HCT116 (cell line): ENCODE data around the gene ZRANB1. TPM values are rescaled to one million over a fixed set of nuclear protein-coding genes. Genes with fewer than 3 reads are reported as not detected.

ENCODE experiments used
- ATAC-seq: fragments of 200-7000 bp; cut with Tn5 transposase; 2 replicates; pipeline ENCODE4 v1.9.1; 2020; ENCODE audit warnings: mild to moderate bottlenecking, moderate library complexity
- BruUV-seq: library from RNA; stranded (reverse); fragments of 400-500 nt; replicated peaks from 2 replicates; lab custom pipeline; 2021; lab: Mats Ljungman, UMichigan
- CTCF ChIA-PET: fragments of 300-600 bp; sonication (Branson Sonifier 250); formaldehyde crosslinking; loops from one replicate; lab custom pipeline; 2021; ENCODE audit warnings: antibody characterized with exemption; lab: Charles Lee
- POLR2A ChIA-PET: fragments of 300-600, 350-600 bp; sonication (Branson Sonifier 250); formaldehyde crosslinking; loops from one replicate; lab custom pipeline; 2021; ENCODE audit warnings: antibody characterized with exemption; lab: Charles Lee
- RAD21 ChIA-PET, 2 experiments: fragments of 300-600 bp; sonication (Branson Sonifier 250); formaldehyde crosslinking; loops; one replicate each; lab custom pipeline; 2023; ENCODE audit warnings: low total read pairs in 2 of 2; ENCODE audit not compliant: uncharacterized antibody in 2 of 2, unreplicated experiment in 2 of 2, low non-redundant PET in 1 of 2; lab: Charles Lee
- DNase-seq: peaks from one replicate; pipeline ENCODE4 v3.0.0-alpha.2; 2010; ENCODE audit warnings: low read depth, low spot score
- H2AFZ ChIP-seq: fragments of 200-600 bp; shearing (Covaris generic), sonication (generic); 2 replicates; pipeline ENCODE4 v1.6.1; 2017; ENCODE audit warnings: low read depth, mixed run types, mixed read lengths, antibody characterized with exemption, low read length; ENCODE audit not compliant: poor library complexity, severe bottlenecking
- H3K27ac ChIP-seq: 2 replicates; pipeline ENCODE4 v1.5.1; 2012; ENCODE audit warnings: low read depth, low read length
- H3K27me3 ChIP-seq: fragments of 200-600 bp; sonication (generic); 2 replicates; pipeline ENCODE4 v1.6.1; 2016; ENCODE audit warnings: mixed run types, low read length, mixed read lengths; ENCODE audit not compliant: insufficient read depth
- H3K36me3 ChIP-seq, 2 experiments: fragments of 200-500 bp in 1 of 2; fragments of 200-600 bp in 1 of 2; sonication (Bioruptor generic) in 1 of 2; sonication (generic) in 1 of 2; 2 replicates each; pipeline versions ENCODE4 v1.5.1 to v1.6.1; 2014 to 2016; ENCODE audit warnings: low read length in 2 of 2, inconsistent platforms in 1 of 2, mixed read lengths in 1 of 2, mixed run types in 1 of 2; ENCODE audit not compliant: insufficient read depth in 2 of 2, control insufficient read depth in 1 of 2
- H3K4me1 ChIP-seq, 2 experiments: fragments of 200-600 bp in 1 of 2; sonication (generic) in 1 of 2; 2 replicates each; pipeline versions ENCODE4 v1.5.1 to v1.6.1; 2012 to 2017; ENCODE audit warnings: low read length in 2 of 2, inconsistent platforms in 1 of 2, mild to moderate bottlenecking in 1 of 2, mixed read lengths in 1 of 2, mixed run types in 1 of 2, moderate library complexity in 1 of 2; ENCODE audit not compliant: insufficient read depth in 2 of 2, control insufficient read depth in 1 of 2
- H3K4me2 ChIP-seq: fragments of 200-600 bp; sonication (generic); 2 replicates; pipeline ENCODE4 v1.6.1; 2017; ENCODE audit warnings: mixed run types, low read length, mixed read lengths
- H3K4me3 ChIP-seq, 2 experiments: fragments of 200-600 bp in 1 of 2; sonication (generic) in 1 of 2; replicated peaks in 1 of 2; 2 replicates each; pipeline ENCODE4 v1.5.1; 2011 to 2016; ENCODE audit warnings: low read length in 2 of 2, control low read depth in 1 of 2, low read depth in 1 of 2, mild to moderate bottlenecking in 1 of 2, mixed read lengths in 1 of 2, mixed run types in 1 of 2
- H3K79me2 ChIP-seq: fragments of 200-600 bp; sonication (generic); 2 replicates; pipeline ENCODE4 v1.6.1; 2017; ENCODE audit warnings: mild to moderate bottlenecking, mixed run types, low read length, moderate library complexity, mixed read lengths; ENCODE audit not compliant: insufficient read depth
- H3K9ac ChIP-seq: fragments of 200-600 bp; sonication (generic); 2 replicates; pipeline ENCODE4 v1.6.1; 2016; ENCODE audit warnings: low read length, mixed read lengths
- H3K9me2 ChIP-seq: fragments of 200-600 bp; sonication (generic), shearing (Covaris generic); 2 replicates; pipeline ENCODE4 v1.6.1; 2017; ENCODE audit warnings: mixed run types, mild to moderate bottlenecking, moderate library complexity; ENCODE audit not compliant: insufficient read depth
- H3K9me3 ChIP-seq, 2 experiments: fragments of 200-500 bp in 1 of 2; fragments of 200-600 bp in 1 of 2; sonication (Bioruptor generic) in 1 of 2; sonication (generic) in 1 of 2; 2 replicates each; pipeline ENCODE4 v1.6.1; 2014 to 2017; ENCODE audit warnings: low read length in 2 of 2, mixed read lengths in 2 of 2, inconsistent platforms in 1 of 2, low read depth in 1 of 2, mild to moderate bottlenecking in 1 of 2, mixed run types in 1 of 2, moderate library complexity in 1 of 2; ENCODE audit not compliant: control insufficient read depth in 1 of 2, insufficient read depth in 1 of 2
- H4K20me1 ChIP-seq: fragments of 200-600 bp; sonication (generic), shearing (Covaris generic); 2 replicates; pipeline ENCODE4 v1.6.1; 2017; ENCODE audit warnings: mixed run types, mild to moderate bottlenecking, moderate library complexity; ENCODE audit not compliant: insufficient read depth
- CBX3 ChIP-seq: IDR thresholded peaks from 2 replicates; pipeline ENCODE4 v1.6.1; 2012; ENCODE audit warnings: low read depth
- CEBPB ChIP-seq: IDR thresholded peaks from 2 replicates; pipeline ENCODE4 v1.6.1; 2012; ENCODE audit warnings: low read depth
- EZH2phosphoT487 ChIP-seq: fragments of 200-600 bp; IDR thresholded peaks from 2 replicates; pipeline ENCODE4 v1.6.1; 2018; ENCODE audit warnings: antibody characterized with exemption, borderline replicate concordance
- FOSL1 ChIP-seq: IDR thresholded peaks from 2 replicates; pipeline ENCODE4 v1.6.1; 2012; ENCODE audit warnings: low read depth
- JUND ChIP-seq: IDR thresholded peaks from 2 replicates; pipeline ENCODE4 v1.6.1; 2012
- POLR2A ChIP-seq: IDR thresholded peaks from 2 replicates; pipeline ENCODE4 v1.7.0; 2011; ENCODE audit warnings: borderline replicate concordance; ENCODE audit not compliant: insufficient read depth, insufficient read length; ENCODE audit errors: extremely low read depth
- POLR2AphosphoS5 ChIP-seq: IDR thresholded peaks from 2 replicates; pipeline ENCODE4 v1.6.1; 2011; ENCODE audit warnings: mild to moderate bottlenecking, low read depth, low read length, moderate library complexity
- RAD21 ChIP-seq: IDR thresholded peaks from 2 replicates; pipeline ENCODE4 v1.6.1; 2012; ENCODE audit warnings: low read depth, mild to moderate bottlenecking
- SIN3A ChIP-seq: IDR thresholded peaks from 2 replicates; pipeline ENCODE4 v1.6.1; 2012; ENCODE audit warnings: low read depth
- TCF7L2 ChIP-seq: IDR thresholded peaks from 2 replicates; pipeline ENCODE4 v1.7.0; 2011; ENCODE audit warnings: borderline replicate concordance, inconsistent platforms; ENCODE audit not compliant: insufficient read depth, insufficient read length; ENCODE audit errors: extremely low read depth
- YY1 ChIP-seq: IDR thresholded peaks from 2 replicates; pipeline ENCODE4 v1.6.1; 2011; ENCODE audit warnings: low read length, low read depth, moderate library complexity, mild to moderate bottlenecking; ENCODE audit not compliant: insufficient replicate concordance; ENCODE audit errors: extremely low read depth
- ZNF274 ChIP-seq: fragments of 200-500 bp; sonication (Bioruptor generic); IDR thresholded peaks from 2 replicates; pipeline ENCODE4 v1.6.1; 2014; ENCODE audit warnings: mild to moderate bottlenecking, low read depth, low read length, inconsistent platforms
- intact Hi-C: fragments of 100-400 bp; cut with micrococcal nuclease; formaldehyde crosslinking; loops from 2 replicates; pipeline ENCODE4 v1.10.0; 2022
- total RNA-seq: library from RNA; stranded (reverse); gene quantifications from one replicate; pipeline ENCODE4 v1.2.1, GENCODE V29; 2021; ENCODE audit not compliant: unreplicated experiment
- TF ChIP-seq, protein P1 (sequence below): IDR thresholded peaks from 2 replicates; pipeline ENCODE4 v1.6.1; 2012
- TF ChIP-seq, protein P2 (sequence below): IDR thresholded peaks from 2 replicates; pipeline ENCODE4 v1.6.1; 2012
- TF ChIP-seq, protein P3 (sequence below), 3 experiments: fragments of 200-600 bp in 1 of 3; sonication (generic) in 1 of 3; IDR thresholded peaks in 2 of 3; conservative IDR thresholded peaks in 1 of 3; 2 replicates each; pipeline ENCODE4 v1.5.1; 2012 to 2017; ENCODE audit warnings: low read depth in 2 of 3, low read length in 2 of 3, antibody characterized with exemption in 1 of 3, borderline replicate concordance in 1 of 3, control low read depth in 1 of 3, mild to moderate bottlenecking in 1 of 3, mixed read lengths in 1 of 3, mixed run types in 1 of 3, moderate library complexity in 1 of 3; ENCODE audit not compliant: insufficient read depth in 1 of 3
- TF ChIP-seq, protein P4 (sequence below): IDR thresholded peaks from 2 replicates; pipeline ENCODE4 v1.6.1; 2012; ENCODE audit warnings: low read depth
- TF ChIP-seq, protein P5 (sequence below): IDR thresholded peaks from 2 replicates; pipeline ENCODE4 v1.6.1; 2011; ENCODE audit warnings: mild to moderate bottlenecking, low read length, moderate library complexity; ENCODE audit not compliant: insufficient replicate concordance; ENCODE audit errors: extremely low read depth

Gene ZRANB1
- total RNA-seq, 1 experiment from 2014 or later = 23.9 TPM

DNA sequence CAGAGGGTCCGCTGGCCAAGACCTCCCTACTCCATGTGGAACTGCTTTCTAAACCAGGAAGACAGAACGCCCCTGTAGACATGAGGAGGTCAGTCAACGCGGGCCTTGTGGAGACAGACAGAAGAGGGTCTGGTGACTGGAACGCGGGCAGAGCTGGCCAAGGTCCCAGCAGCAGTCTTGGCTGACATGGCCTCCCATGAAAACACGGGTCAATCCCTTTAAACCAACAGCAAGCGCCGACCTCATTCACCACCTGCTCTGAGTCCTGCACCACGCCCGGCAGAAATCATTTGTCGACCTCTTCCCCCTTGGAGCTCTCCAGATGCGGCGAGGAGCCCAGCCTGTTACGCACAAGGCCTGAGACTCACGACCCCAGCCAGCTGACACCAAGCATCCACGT is 78.5 kb downstream of the ZRANB1 start:
- peaks cover 3 to 5% of the 10 kb centered on the region in 2 experiments; a peak in 2 of 4 replicates for H3K36me3 ChIP-seq
- H3K4me2 ChIP-seq = no peak overlapping the region
- no TSS peak for BruUV-seq
- ATAC-seq = no peak
- no peak overlapping the region for H3K4me3 ChIP-seq
- no peak for DNase-seq
- H3K9me3 ChIP-seq = no peaks in the 10 kb centered on the region
- H4K20me1 ChIP-seq = 0 out of 2 replicates have a peak, but pooled peaks cover 8% of the 10 kb centered on the region
- ChIA-PET CTCF (interaction anchor here (1.1 kb wide), 1 partner anchor 27 kb away, joined by 3 read pairs; no protein-coding TSS in a partner anchor), POLR2A (interaction anchor here (0.9 kb wide), 1 partner anchor 28 kb away, joined by 3 read pairs; no protein-coding TSS in a partner anchor), RAD21 (interaction anchor here in 1 of 2 experiments (0.8 kb wide), 1 partner anchor 11 kb away, joined by 3 read pairs; no protein-coding TSS in a partner anchor)
- H3K27me3 ChIP-seq = no peaks in the 10 kb centered on the region
- intact Hi-C loops = no loop called here
- H3K79me2 ChIP-seq = peaks cover 90% of the 10 kb centered on the region
- H2AFZ ChIP-seq = no peak overlapping the region
- no peaks in the 10 kb centered on the region for H3K9me2 ChIP-seq
- no peaks in the 10 kb centered on the region for H3K4me1 ChIP-seq
- H3K27ac ChIP-seq = no peak overlapping the region
- no peak overlapping the region for H3K9ac ChIP-seq
- TF ChIP-seq, protein P1, sequence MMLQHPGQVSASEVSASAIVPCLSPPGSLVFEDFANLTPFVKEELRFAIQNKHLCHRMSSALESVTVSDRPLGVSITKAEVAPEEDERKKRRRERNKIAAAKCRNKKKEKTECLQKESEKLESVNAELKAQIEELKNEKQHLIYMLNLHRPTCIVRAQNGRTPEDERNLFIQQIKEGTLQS = no peak
- TF ChIP-seq, protein P2, sequence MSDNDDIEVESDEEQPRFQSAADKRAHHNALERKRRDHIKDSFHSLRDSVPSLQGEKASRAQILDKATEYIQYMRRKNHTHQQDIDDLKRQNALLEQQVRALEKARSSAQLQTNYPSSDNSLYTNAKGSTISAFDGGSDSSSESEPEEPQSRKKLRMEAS = no peak
- TF ChIP-seq TCF7L2 = no peak
- no peak for TF ChIP-seq CBX3
- TF ChIP-seq SIN3A = no peak
- TF ChIP-seq RAD21 = no peak
- TF ChIP-seq, protein P3, sequence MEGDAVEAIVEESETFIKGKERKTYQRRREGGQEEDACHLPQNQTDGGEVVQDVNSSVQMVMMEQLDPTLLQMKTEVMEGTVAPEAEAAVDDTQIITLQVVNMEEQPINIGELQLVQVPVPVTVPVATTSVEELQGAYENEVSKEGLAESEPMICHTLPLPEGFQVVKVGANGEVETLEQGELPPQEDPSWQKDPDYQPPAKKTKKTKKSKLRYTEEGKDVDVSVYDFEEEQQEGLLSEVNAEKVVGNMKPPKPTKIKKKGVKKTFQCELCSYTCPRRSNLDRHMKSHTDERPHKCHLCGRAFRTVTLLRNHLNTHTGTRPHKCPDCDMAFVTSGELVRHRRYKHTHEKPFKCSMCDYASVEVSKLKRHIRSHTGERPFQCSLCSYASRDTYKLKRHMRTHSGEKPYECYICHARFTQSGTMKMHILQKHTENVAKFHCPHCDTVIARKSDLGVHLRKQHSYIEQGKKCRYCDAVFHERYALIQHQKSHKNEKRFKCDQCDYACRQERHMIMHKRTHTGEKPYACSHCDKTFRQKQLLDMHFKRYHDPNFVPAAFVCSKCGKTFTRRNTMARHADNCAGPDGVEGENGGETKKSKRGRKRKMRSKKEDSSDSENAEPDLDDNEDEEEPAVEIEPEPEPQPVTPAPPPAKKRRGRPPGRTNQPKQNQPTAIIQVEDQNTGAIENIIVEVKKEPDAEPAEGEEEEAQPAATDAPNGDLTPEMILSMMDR (IDR thresholded peaks at IDR 0.05 in 2 of 3, conservative IDR thresholded peaks at IDR 0.05 in 1 of 3; ENCODE audit: borderline replicate concordance in 1 of 3, insufficient read depth in 1 of 3, low read depth in 2 of 3, low read length in 2 of 3) = no peak
- no peak for TF ChIP-seq YY1
- no peak for TF ChIP-seq FOSL1
- TF ChIP-seq, protein P4, sequence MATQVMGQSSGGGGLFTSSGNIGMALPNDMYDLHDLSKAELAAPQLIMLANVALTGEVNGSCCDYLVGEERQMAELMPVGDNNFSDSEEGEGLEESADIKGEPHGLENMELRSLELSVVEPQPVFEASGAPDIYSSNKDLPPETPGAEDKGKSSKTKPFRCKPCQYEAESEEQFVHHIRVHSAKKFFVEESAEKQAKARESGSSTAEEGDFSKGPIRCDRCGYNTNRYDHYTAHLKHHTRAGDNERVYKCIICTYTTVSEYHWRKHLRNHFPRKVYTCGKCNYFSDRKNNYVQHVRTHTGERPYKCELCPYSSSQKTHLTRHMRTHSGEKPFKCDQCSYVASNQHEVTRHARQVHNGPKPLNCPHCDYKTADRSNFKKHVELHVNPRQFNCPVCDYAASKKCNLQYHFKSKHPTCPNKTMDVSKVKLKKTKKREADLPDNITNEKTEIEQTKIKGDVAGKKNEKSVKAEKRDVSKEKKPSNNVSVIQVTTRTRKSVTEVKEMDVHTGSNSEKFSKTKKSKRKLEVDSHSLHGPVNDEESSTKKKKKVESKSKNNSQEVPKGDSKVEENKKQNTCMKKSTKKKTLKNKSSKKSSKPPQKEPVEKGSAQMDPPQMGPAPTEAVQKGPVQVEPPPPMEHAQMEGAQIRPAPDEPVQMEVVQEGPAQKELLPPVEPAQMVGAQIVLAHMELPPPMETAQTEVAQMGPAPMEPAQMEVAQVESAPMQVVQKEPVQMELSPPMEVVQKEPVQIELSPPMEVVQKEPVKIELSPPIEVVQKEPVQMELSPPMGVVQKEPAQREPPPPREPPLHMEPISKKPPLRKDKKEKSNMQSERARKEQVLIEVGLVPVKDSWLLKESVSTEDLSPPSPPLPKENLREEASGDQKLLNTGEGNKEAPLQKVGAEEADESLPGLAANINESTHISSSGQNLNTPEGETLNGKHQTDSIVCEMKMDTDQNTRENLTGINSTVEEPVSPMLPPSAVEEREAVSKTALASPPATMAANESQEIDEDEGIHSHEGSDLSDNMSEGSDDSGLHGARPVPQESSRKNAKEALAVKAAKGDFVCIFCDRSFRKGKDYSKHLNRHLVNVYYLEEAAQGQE = no peak
- no peak for TF ChIP-seq CEBPB
- TF ChIP-seq, protein P5, sequence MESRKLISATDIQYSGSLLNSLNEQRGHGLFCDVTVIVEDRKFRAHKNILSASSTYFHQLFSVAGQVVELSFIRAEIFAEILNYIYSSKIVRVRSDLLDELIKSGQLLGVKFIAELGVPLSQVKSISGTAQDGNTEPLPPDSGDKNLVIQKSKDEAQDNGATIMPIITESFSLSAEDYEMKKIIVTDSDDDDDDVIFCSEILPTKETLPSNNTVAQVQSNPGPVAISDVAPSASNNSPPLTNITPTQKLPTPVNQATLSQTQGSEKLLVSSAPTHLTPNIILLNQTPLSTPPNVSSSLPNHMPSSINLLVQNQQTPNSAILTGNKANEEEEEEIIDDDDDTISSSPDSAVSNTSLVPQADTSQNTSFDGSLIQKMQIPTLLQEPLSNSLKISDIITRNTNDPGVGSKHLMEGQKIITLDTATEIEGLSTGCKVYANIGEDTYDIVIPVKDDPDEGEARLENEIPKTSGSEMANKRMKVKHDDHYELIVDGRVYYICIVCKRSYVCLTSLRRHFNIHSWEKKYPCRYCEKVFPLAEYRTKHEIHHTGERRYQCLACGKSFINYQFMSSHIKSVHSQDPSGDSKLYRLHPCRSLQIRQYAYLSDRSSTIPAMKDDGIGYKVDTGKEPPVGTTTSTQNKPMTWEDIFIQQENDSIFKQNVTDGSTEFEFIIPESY = no peak
- TF ChIP-seq POLR2A = no peak
- TF ChIP-seq POLR2AphosphoS5 = no peak; the same call in 1 of the 2 replicates
- TF ChIP-seq JUND = no peak
- TF ChIP-seq ZNF274 = no peak
- no peak for TF ChIP-seq EZH2phosphoT487
